Measurements from ENCODE around the gene MTSS2.

GRCh38 chr16:70670175-70670574 is 15.7 kb downstream of the MTSS2 start:
- TF ChIP-seq, protein P1, sequence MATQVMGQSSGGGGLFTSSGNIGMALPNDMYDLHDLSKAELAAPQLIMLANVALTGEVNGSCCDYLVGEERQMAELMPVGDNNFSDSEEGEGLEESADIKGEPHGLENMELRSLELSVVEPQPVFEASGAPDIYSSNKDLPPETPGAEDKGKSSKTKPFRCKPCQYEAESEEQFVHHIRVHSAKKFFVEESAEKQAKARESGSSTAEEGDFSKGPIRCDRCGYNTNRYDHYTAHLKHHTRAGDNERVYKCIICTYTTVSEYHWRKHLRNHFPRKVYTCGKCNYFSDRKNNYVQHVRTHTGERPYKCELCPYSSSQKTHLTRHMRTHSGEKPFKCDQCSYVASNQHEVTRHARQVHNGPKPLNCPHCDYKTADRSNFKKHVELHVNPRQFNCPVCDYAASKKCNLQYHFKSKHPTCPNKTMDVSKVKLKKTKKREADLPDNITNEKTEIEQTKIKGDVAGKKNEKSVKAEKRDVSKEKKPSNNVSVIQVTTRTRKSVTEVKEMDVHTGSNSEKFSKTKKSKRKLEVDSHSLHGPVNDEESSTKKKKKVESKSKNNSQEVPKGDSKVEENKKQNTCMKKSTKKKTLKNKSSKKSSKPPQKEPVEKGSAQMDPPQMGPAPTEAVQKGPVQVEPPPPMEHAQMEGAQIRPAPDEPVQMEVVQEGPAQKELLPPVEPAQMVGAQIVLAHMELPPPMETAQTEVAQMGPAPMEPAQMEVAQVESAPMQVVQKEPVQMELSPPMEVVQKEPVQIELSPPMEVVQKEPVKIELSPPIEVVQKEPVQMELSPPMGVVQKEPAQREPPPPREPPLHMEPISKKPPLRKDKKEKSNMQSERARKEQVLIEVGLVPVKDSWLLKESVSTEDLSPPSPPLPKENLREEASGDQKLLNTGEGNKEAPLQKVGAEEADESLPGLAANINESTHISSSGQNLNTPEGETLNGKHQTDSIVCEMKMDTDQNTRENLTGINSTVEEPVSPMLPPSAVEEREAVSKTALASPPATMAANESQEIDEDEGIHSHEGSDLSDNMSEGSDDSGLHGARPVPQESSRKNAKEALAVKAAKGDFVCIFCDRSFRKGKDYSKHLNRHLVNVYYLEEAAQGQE (IDR thresholded peaks at IDR 0.05; ENCODE audit: borderline replicate concordance): no peak
- TF ChIP-seq RAD21 (conservative IDR thresholded peaks at IDR 0.05) (no peak), EP300 (conservative IDR thresholded peaks at IDR 0.05; ENCODE audit: poor library complexity, severe bottlenecking) (no peak), TAF1 (IDR thresholded peaks at IDR 0.05; ENCODE audit: low read depth) (no peak), POLR2AphosphoS5 (IDR thresholded peaks at IDR 0.05) (no peak), EZH2 (IDR thresholded peaks at IDR 0.05; ENCODE audit: borderline replicate concordance, insufficient read depth, low read length, poor library complexity, severe bottlenecking) (no peak)
- TF ChIP-seq, protein P2, sequence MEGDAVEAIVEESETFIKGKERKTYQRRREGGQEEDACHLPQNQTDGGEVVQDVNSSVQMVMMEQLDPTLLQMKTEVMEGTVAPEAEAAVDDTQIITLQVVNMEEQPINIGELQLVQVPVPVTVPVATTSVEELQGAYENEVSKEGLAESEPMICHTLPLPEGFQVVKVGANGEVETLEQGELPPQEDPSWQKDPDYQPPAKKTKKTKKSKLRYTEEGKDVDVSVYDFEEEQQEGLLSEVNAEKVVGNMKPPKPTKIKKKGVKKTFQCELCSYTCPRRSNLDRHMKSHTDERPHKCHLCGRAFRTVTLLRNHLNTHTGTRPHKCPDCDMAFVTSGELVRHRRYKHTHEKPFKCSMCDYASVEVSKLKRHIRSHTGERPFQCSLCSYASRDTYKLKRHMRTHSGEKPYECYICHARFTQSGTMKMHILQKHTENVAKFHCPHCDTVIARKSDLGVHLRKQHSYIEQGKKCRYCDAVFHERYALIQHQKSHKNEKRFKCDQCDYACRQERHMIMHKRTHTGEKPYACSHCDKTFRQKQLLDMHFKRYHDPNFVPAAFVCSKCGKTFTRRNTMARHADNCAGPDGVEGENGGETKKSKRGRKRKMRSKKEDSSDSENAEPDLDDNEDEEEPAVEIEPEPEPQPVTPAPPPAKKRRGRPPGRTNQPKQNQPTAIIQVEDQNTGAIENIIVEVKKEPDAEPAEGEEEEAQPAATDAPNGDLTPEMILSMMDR (IDR thresholded peaks at IDR 0.05; ENCODE audit: poor library complexity, severe bottlenecking): no peak
